Stimulated activated CD4-positive, alpha-beta T cell treated with anti-CD3 and anti-CD28 coated beads, Interleukin-1b, Interleukin-23, amount 100 ng/mL, for 4 hours (primary cell): ENCODE results near the gene AGRN.
"Not testable (repeated sequence)": the region's sequence is repeated elsewhere in the genome, so short reads cannot be mapped to it uniquely, and the experiment has no call there.

Source experiments
- DNase-seq, 2 donors: peaks; one replicate each; pipeline ENCODE4 v3.0.0-alpha.2; 2020; ENCODE audit warnings: low read depth in 2 of 2

Gene AGRN

DNA sequence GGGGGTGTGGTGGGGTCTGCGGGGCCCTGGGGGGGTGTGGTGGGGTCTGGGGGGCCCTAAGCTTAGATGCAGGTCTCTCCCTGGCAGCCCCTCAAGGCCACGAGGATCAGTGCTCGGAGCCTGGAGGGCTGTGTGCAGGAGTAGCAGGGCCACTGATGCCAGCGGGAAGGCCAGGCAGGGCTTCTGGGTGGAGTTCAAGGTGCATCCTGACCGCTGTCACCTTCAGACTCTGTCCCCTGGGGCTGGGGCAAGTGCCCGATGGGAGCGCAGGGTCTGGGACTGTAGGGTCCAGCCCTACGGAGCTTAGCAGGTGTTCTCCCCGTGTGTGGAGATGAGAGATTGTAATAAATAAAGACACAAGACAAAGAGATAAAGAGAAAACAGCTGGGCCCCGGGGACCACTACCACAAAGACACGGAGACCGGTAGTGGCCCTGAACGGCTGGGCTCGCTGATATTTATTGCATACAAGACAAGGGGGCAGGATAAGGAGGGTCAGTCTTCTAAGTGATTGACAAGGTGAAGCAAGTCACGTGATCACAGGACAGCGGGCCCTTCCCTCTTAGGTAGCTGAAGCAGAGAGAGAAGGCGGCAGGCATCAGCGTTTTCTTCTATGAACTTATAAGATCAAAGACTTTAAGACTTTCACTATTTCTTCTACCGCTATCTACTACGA lies 45.5 kb downstream of the AGRN start:
- no peak for DNase-seq

DNA sequence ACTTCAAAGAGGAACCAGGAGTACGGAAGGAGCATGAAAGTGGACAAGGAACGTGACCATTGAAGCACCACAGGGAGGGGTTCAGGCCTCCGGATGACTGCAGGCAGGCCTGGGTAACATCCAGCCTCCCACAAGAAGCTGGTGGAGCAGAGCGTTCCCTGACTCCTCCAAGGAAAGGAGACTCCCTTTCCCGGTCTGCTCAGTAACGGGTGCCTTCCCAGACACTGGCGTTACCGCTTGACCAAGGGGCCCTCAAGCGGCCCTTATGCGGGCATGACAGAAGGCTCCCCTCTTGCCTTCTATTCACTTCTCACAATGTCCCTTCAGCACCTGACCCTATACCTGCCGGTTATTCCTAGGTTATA lies 46.0 kb downstream of the AGRN start:
- not testable (repeated sequence) for DNase-seq

DNA sequence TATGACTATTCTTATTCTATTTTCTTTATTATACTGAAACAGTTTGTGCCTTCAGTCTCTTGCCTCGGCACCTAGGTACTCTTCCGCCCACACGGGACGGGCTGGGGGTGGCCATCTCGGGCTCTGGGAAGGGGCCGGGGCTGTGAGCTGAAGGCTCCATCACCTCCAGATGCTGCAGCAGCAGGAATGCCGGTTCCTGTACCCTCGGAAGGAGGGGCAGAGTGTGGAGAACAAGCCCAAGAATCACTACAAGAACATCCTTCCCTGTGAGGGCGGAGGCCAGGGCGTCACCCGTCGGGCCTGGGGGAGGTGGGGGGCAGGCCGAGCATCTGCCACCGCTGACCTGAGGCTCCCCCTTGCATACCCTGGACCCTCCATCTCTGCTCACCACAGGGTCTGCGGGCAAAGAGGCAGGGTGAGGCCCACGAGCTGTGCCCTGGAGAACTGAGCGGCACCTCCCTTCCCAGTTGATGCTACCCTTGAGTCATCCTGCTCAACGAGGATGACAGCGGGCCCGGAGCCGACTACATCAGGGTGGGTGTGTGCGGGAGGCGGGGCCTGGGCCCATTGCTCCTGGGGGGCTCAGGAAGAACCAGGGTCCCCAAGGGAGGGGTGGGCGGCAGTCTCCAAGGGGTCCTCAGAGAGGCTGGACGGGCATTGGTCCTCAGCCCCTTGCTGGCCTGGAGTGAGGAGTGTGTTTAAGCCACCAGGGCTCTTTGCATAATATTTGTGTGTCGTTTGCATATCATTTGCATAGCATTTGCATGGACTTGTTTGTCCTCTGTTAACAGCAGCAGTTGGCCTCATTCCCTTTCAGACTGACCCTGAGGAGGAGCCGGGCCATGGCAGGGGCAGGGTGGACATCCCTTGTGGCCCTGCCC lies 46.7 kb downstream of the AGRN start:
- DNase-seq, result no peak

DNA sequence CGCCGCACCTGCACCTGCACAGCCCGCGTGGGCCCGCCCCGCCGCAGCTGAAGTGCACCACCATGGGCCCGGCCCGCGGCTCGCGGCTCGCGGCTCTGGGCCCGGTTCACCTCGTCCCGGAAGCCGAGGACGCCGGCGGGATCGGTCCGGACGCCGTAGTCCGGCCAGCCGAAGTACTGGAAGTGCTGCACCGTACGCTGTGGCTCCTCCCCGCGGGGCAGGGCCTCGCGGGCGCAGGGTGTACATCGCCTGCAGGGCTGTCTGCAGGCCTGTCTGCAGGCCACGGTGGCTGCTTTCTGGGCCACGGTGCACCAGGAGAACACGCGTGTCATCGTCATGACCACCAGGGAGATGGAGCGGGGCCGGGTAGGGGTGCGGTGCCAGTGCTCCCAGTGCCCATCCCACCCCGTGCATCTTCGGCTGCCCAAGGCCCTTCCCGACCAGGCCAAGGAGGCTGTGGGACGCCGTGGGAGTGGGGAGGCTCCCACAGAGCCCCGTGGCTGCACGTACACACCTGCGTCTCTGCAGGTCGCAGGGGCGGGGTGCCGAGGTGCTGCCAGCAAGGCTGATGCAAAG lies 47.5 kb downstream of the AGRN start:
- no peak for DNase-seq

DNA sequence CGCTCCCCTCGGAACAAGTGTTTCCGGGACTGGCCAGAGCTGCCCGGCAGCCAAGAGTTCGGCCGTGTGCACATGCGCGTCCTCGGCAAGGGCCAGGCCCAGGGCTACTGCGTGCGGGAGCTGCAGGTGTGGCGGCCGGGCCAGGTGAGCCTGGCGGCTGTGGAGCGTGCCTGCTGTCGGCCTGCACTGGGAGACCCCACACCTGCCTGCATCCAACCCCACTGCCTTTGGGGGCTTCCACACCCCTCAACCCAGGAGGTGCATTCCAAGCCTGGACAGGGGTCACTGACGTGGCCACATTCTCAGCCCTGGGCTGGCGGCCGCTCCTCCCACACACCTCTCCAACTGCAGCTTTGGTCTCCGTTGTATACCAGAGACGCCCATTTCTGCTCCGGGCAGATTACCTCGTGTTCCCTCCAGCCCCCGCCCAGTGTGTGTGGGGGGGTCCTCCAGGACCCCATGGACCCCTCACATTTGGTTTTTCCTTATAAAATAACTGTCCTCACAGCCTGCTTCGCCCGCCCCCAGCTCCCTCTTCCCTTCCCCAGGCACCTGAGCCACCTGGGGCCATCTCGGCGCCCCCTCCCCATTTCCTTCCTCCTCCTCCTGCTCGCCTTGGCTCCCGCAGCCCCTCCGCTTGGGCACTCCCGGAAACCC lies 48.1 kb downstream of the AGRN start:
- no peak for DNase-seq

DNA sequence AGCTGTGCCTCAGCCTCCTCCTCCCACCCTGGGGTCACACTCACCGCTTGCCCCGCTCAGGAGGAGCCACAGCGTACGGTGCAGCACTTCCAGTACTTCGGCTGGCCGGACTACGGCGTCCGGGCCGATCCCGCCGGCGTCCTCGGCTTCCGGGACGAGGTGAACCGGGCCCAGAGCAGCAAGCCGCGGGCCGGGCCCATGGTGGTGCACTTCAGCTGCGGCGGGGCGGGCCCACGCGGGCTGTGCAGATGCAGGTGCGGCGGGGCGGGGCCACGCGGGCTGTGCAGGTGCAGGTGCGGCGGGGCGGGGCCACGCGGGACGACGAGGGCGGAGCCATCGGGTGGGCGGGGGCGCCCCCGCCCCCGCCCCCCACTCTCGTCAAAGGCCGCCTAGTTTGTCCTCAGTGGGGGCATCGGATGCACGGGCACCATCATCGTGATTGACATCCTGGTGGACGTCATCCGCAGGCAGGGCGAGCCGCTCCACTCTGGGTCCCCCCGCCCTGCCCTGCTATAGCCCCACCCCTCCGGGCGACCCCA lies 48.7 kb downstream of the AGRN start:
- no peak for DNase-seq

DNA sequence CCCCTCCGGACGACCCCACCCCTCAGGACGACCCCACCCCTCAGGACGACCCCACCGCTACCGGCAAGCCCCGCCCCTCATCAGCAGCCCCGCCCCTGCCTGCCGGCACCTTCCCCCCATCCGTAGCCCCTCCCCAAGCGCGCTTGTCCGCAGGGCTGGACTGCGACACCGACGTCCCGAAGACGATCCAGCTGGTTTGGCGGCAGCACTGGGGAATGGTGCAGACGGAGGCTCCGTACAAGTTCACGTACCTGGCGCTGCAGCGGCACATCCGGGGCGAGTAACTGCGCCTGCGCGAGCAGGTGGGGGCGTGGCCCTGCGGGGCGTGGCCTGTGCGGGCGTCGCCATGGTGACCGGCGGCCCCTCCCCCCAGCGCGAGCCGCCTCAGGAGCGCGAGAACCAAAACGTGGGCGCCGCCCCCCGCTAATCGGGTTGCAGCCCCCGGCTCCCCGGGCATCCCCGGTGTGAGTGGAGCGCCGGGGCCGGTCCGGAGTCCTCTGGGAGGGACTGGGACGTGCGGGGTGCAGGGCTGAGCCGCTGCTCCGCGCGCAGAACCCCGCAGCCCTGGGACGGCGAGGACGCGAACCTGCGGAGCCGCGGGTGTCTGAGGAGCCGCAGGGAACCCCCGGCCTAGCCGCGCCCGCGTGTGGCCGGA lies 49.3 kb downstream of the AGRN start:
- DNase-seq, result peak; percentile 91 to 92

DNA sequence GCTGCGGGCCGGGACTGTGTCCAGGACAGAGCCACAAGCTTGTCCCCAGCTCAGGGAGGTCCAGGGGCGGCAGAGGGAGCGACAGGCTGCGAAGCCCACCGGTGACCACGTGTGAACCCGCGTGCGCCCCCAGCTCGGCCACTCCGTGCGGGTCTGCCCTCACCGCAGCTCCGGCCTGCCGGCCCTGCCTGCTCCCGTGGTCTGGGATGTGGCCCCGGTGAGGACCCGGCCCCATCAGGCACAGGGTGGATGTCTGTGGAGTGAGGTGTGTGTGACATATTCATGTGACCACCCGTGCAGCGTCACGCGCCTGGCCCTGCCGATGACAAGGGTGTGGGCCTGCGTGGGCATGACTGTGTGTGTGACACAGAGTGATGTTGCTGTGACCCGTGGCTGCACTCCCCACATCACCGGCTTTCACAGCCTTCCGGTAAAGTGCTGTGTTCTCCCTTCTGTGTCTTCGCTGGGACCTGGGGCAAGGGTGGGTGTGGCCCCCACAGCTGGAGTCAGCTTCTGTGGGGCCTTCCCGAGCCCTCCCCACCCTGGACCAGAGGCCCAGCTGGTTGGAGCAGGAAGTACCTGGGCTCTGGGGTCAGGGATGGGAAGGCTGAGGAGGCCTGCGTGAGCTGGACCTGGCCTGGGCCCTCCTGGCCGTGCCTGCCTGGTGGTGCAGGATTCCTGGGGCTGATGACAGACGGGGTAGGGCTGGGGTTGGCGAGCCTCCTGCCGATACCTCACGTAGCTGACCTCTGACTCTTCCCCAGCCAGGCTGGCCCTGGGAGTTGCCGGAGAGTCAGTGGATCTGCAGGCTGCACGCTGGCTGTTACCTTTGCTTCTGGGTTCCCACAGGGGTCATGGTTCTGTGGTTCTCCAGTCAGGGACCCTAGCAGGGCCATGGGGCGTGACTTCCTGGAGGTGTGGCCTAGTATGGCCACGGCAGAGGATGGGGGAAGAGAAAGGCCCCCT lies 50.1 kb downstream of the AGRN start:
- no peak for DNase-seq

DNA sequence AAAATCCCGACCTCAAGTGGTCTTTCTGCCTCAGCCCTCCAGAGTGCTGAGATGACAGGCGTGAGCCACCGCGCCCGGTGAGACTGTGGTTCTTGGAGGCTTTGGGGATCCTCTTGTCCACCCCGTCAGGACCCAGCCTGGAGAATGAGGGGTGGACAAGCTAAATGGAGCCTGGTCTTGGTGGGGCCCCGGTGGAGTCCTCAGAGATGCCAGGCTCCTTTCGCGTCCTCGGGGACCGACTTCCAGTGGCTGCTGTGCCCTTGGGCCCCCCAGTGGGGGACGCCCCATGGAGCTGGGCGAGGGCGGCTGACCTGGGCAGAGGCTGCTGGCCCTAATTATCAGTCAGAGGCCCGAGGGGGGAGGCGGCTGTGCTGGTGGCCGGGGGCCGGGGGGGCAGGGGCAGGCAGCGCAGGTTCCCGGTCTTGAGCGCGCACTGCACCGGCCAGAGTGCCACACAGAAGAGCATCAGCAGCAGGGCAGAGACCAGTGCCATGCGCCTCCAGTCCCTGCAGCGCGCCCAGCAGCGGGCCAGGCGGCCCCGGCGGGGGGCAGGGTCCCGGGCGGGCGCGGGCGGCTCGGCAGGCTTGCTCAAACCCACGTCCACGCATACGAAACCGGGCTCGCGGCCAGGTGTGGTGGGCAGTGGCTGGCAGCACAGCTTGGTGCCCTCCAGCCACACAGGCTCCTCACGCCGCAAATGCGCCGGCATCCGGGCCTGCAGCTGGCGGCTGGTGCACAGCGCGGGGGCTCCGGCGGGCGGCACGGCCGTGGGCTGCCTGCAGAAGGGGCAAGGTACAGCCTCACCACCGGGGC lies 51.8 kb downstream of the AGRN start:
- no peak for DNase-seq

DNA sequence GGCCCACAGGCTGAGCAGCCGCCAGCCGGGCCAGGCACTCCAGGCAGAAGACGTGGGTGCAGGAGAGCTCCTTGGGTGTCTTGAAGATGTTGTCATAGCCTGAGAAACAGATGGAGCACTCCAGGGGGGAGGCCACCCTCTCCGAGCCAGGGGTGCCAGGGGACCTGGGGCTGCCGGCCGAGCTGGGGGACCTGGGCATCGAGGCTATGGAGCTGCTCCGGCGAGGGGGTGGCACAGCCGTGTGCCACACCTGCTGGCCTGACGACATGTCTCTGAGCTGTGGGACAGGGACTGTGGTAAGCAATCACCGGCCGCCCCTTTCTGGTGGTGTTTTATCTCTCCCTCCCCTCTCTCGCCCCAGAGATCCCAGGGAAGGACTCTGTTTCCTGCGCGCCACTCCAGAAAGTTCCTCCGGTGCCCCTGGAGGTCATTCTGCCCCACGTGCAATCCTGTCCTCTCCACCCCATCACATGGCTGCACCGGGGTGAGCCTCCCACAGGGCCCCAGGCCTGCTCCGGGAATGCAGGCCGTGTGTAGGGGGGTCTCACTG lies 52.5 kb downstream of the AGRN start:
- DNase-seq, result no peak

DNA sequence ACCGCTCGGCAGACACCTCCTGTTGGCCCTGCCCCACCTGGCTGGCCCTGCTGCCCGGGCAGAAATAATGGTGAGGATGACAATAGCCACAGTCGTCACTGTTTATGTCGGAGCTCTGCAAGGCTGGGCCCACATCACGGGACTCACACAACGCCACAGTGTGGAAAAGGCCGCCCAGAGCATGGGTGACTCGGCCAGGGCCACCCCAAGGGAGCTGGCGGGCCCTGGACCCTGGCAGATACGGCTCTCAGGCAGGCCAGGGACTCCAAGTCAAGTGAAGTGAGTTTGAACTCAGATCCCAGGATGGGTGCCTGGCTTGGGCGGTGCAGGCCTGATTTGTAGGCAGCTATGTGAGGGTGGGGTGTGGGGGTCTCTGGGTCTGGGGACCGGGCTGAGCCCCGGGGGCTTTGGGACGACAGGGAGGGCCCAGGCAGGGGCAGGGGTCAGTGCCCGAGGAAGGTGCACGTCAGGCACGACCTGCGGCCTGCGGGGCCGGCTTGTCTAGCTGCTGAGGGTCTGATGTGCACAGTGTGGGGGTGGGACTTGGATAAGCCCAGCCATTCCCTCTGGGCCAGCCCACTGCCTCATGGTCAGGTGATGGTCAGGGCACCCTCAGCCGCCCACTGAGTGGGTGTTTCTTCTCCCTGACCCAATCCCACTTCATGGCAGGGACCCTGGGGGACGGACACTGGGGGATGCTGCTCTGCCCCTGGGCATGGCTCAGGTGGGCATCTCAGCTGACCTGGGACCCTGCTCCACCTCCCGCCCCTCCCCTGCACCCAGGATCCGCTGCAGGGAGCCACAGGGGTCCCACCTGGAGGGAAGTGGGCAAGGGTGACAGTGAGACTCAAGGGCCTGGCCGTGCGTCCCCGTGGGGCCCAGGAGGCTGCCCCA lies 53.2 kb downstream of the AGRN start:
- DNase-seq, result no peak

DNA sequence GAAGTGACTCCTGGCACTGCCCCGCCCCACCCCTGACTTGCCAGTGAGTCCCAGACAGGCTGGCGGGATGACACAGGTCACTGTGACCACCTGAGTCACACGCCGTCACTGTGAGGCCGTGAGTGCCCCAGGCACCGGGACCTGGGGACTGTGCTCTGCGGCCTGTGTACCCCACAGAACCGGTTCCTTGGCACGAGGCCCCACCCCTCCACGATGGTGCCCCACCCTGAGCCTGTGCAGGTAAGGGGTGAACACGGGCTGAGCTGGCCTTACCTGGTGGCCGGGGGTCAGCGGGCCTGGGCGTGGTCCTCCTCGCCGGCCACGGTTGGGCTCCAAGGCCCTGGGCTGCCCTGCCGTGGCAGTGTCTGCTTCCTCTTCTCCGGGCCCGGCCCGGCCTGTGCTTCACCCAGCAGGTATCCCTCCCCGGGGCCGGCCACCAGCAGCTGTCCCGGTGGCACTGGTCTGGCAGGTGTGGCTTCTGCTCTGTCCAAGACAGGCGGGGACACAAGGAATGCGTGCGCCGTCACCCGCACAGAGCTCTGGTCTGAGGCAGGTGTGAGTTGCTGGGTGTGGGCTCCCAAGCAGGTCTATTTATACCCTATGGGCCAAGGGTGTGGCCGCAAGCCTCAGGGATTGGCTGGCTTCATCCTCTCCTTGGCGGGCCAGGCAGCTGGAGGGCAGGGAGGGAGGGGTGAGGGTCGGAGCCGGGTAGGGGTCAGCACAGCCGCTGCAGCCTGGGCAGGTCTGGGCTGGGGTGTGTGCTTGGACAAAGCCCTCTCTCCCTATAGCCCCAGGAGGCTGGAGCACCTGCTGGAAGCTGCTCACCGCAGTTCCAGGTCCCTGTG lies 54.0 kb downstream of the AGRN start, which contains the start of gene RNF223:
Gene RNF223 (minus strand): TSS at position 564 of the 845 bp plus-strand sequence. CDS start 1,740 bp downstream, outside the sequence.
- DNase-seq, result no peak

DNA sequence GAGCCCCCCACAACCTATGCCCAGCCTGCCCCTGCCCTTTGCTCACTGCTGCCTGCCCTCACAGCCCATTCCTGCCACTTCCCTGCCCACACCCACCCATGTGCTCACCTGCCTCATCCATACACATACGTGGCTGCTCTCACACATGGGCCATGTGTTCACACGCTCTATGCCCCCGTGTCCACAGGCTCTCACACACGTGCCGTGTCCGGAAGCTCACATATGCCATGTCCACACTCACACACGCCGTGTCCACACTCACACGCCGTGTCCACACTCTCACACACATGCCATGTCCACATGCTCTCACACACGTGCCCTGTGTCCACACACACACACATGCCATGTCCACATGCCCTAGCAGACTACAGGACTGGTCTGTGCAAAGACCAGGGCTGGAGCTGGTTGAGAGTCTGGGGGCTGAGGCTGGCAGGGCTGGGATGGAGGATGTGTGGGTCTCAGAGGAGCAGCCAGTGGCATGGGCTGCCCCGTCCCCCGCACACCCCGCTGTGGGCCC lies 54.8 kb downstream of the AGRN start:
- no peak for DNase-seq

DNA sequence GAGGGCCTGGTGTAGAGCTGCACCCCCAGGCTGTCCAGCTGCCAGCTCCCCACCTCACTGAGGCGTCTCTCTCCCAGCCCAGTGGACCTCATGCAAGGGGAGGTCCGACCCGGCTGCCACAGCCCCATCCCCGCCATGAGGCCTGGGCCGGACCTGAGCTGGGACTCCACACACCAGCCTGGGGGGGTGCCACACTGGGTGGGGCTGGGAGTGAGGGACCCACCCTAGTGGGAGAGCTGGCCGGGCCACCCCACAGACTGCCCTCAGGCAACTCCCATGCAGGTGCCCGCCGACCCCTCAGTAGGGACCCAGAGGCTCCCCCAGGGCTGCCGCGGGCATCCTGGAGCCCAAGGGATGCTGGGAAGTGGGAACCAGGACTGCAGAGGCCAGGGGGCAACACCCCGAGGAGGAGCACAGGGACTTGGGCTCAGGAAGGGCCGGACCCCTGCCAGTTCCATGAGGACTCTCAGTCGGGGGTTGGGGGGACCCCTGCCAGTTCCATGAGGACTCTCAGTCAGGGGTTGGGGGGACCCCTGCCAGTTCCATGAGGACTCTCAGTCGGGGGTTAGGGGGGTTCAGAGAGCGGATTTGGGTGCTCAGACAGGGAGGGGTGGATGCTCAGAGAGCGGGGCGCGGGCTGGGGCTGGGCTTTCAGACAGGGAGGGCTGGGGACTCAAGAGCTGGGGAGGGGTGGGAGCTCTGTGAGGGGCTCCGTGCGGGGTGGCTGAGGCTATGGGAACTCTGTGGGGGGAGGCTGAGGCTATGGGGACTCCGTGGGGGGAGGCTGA lies 55.4 kb downstream of the AGRN start:
- DNase-seq, result no peak

DNA sequence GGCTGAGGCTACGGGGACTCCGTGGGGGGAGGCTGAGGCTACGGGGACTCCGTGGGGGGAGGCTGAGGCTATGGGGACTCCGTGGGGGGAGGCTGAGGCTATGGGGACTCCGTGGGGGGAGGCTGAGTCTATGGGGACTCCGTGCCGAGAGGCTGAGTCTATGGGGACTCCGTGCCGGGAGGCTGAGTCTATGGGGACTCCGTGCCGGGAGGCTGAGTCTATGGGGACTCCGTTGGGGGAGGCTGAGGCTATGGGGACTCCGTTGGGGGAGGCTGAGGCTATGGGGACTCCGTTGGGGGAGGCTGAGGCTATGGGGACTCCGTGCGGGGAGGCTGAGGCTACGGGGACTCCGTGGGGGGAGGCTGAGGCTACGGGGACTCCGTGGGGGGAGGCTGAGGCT lies 57.5 kb downstream of the AGRN start:
- DNase-seq, result not testable (repeated sequence)
